Stimulated activated CD4-positive, alpha-beta T cell treated with anti-CD3 and anti-CD28 coated beads, TNF-alpha, amount 100 ng/mL, for 4 hours (primary cell): Measurements from ENCODE around the gene EPB41.
"Not testable (repeated sequence)": the region's sequence is repeated elsewhere in the genome, so short reads cannot be mapped to it uniquely, and the experiment has no call there.

Experiments
- DNase-seq, 3 experiments: peaks; one replicate each; pipeline ENCODE4 v3.0.0-alpha.2; 2020; ENCODE audit warnings: low read depth in 3 of 3

Gene EPB41

GRCh38 chr1:29108041-29108440 lies 193.7 kb downstream of the EPB41 start:
- not testable (repeated sequence) for DNase-seq

- no peak for DNase-seq
Measured at GRCh38 chr1:29112705-29113412, 198.5 kb downstream of the EPB41 start.

GRCh38 chr1:29113413-29114117 lies 199.2 kb downstream of the EPB41 start:
- DNase-seq: no peak

- DNase-seq: no peak
Measured at GRCh38 chr1:29114654-29115053, 200.3 kb downstream of the EPB41 start.

- no peak for DNase-seq
Measured at GRCh38 chr1:29117381-29117780, 203.0 kb downstream of the EPB41 start.

- DNase-seq: no peak
Measured at GRCh38 chr1:29119121-29119929, 205.0 kb downstream of the EPB41 start.

GRCh38 chr1:29120367-29120766 lies 206.0 kb downstream of the EPB41 start:
- DNase-seq: no peak

GRCh38 chr1:29120947-29121485 lies 206.6 kb downstream of the EPB41 start:
- DNase-seq: peak; percentile 41 to 53 (median 44)

- DNase-seq: no peak
Measured at GRCh38 chr1:29121516-29121935, 207.2 kb downstream of the EPB41 start.

- DNase-seq: peak in 1 of 3 experiments; percentile 6
Measured at GRCh38 chr1:29121936-29122681, 207.7 kb downstream of the EPB41 start.

- peak in 1 of 3 experiments; percentile 4 for DNase-seq
Measured at GRCh38 chr1:29122682-29123052, 208.3 kb downstream of the EPB41 start.

- DNase-seq: no peak
Measured at GRCh38 chr1:29123053-29123886, 208.9 kb downstream of the EPB41 start.

GRCh38 chr1:29123887-29124365 lies 209.6 kb downstream of the EPB41 start, which contains the start of gene TMEM200B:
TSS of gene TMEM200B (minus strand) at chr1:29123903. CDS start at chr1:29121828, 2,075 bp downstream.
- DNase-seq: no peak

- peak in 2 of 3 experiments; percentile 28 to 37 for DNase-seq
Measured at GRCh38 chr1:29124366-29125236, 210.2 kb downstream of the EPB41 start.

GRCh38 chr1:29125237-29125641 lies 210.9 kb downstream of the EPB41 start:
- no peak for DNase-seq

- DNase-seq: no peak
Measured at GRCh38 chr1:29125788-29126187, 211.4 kb downstream of the EPB41 start.

- DNase-seq: no peak
Measured at GRCh38 chr1:29126198-29126597, 211.8 kb downstream of the EPB41 start.

- no peak for DNase-seq
Measured at GRCh38 chr1:29128739-29129138, 214.4 kb downstream of the EPB41 start.

GRCh38 chr1:29129916-29130315 lies 215.5 kb downstream of the EPB41 start:
- DNase-seq: no peak
